ENCODE results near the gene ASAP2. TPM values are rescaled to one million over a fixed set of nuclear protein-coding genes. Genes with fewer than 3 reads are reported as not detected.

The ASAP2 gene
- total RNA-seq, 1 donor from 2014 or later = 23.7 TPM

GRCh38 chr2:9343524-9343923 lies 136.9 kb downstream of the ASAP2 start:
- no peak for DNase-seq (ENCODE audit: low read depth)

DNA sequence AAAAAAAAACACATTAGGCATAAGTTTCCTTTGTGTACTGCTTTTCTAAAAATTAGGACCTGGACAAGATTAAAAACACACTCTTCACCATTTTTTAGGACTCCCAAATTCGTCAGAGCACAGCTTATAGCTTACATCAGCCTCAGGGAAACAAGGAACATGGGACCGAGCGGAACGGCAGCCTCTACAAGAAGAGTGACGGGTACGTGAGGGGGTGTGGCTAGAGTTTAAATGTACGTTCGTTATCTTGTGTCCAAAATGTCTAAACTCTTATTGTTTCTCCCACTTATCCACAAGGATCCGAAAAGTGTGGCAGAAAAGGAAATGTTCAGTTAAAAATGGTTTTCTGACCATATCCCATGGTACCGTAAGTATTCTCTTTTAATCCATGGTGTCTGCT lies 137.8 kb downstream of the ASAP2 start:
- DNase-seq (ENCODE audit: low read depth) = no peak

DNA sequence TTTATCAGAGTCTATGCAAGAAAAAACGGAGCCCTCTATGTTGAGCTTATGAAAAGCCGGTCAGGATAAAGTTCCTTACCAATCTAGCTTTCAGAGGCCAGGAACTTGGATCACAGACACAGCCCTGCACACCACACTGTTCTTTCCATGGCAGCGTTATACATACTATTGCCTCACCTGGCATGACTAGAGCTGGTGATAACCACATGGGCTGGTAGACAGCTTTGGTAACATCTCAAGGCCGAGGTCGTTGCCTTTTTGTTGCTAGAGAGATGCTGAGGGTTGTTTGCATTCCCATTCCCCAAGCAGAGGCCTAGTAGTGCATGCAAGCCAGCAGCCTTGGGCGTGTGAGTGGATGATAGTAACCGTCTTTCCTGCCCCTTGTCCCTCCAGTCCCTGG lies 138.7 kb downstream of the ASAP2 start:
- DNase-seq (ENCODE audit: low read depth) = no peak

- no peak for DNase-seq (ENCODE audit: low read depth)
Observed at GRCh38 chr2:9345997-9346396, 139.4 kb downstream of the ASAP2 start.

DNA sequence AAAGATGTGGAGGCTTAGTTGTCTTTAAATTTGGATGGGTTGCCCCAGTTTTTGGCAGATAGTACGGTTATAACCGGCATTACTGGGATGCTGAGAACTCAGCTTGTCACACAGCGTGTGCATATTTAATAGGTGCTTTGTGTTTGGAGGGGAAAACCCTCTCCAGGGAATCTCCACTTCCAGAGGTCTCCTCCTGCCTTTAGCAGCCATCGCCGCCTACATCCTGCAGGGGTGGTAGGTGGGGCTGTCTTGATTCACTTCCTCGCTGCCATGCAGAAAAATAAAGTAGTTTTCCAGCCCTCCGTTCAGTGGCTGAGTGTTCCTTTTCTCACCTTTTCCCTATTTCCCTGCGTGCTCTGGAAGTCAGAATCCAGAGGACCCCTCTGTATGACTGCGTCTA lies 140.3 kb downstream of the ASAP2 start:
- no peak for DNase-seq (ENCODE audit: low read depth)

- DNase-seq (ENCODE audit: low read depth) = no peak
Observed at GRCh38 chr2:9347411-9347881, 140.8 kb downstream of the ASAP2 start.

DNA sequence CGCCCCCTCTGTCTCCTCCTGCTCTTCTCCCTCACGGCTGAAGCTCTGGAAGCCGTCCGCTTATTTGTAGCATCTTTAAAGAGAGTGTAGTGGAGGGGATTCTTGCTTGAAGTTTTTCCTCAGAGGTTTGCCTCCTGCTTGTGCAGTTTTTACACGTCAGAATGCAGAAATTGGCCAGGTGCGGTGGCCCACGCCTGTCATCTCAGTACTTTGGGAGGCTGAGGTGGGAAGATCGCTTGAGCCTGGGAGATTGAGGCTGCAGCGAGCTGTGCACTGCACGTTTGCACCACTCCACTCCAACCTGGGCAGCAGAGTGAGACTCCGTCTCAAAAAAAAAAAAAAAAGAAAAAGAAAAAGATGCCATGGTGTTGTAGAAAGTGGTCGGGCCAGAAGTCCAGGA lies 147.7 kb downstream of the ASAP2 start:
- no peak for DNase-seq (ENCODE audit: low read depth)

GRCh38 chr2:9355270-9355669 lies 148.7 kb downstream of the ASAP2 start:
- no peak for DNase-seq (ENCODE audit: low read depth)

- no peak for DNase-seq (ENCODE audit: low read depth)
Observed at GRCh38 chr2:9355716-9356115, 149.1 kb downstream of the ASAP2 start.

- DNase-seq (ENCODE audit: low read depth) = no peak
Observed at GRCh38 chr2:9356261-9356660, 149.6 kb downstream of the ASAP2 start.

DNA sequence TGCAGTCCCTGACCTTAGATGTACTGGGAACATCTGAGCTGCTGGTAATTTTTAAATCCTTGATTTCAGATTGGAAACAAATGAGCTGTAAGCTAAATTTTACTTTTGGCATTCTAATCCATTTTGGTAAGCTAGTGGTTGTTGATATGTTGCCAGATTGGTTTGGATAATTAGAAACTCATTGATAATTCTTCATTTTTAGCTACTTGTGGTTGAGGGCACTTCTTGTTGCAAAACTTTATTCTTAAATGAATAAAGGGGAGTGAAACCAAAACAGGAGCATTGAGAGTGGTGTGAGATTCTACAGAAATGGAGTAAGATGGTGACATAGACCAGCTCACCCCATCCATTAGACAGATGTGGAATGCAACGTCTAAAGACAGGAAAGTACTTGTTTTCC lies 152.2 kb downstream of the ASAP2 start:
- no peak for DNase-seq (ENCODE audit: low read depth)

DNA sequence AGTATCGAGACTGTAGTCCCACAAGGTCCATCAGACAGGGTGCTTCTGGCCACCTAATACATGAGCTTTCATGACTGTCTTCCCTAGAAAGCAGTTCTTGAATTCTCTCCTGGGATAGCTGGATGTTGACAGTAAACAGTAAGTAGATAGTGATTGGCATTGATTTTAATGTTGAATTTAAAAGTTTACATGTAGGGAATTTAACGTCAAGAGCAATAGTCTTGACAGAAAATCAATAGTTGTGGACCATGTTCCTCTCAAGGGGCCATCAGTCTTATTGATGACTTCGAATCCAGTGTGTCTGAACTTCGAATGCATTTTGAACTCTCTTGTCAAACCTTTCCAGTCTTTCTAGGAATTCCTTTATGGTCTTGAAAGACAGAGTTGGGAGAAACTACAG lies 152.9 kb downstream of the ASAP2 start:
- DNase-seq (ENCODE audit: low read depth) = no peak

GRCh38 chr2:9360110-9360509 lies 153.5 kb downstream of the ASAP2 start:
- DNase-seq (ENCODE audit: low read depth) = no peak

- DNase-seq (ENCODE audit: low read depth) = no peak
Observed at GRCh38 chr2:9360701-9361100, 154.1 kb downstream of the ASAP2 start.

GRCh38 chr2:9364373-9364772 lies 157.8 kb downstream of the ASAP2 start:
- DNase-seq (ENCODE audit: low read depth) = no peak

GRCh38 chr2:9364791-9365497 lies 158.3 kb downstream of the ASAP2 start:
- peak; percentile 37 for DNase-seq (ENCODE audit: low read depth)

GRCh38 chr2:9365498-9366019 lies 158.9 kb downstream of the ASAP2 start:
- no peak for DNase-seq (ENCODE audit: low read depth)

DNA sequence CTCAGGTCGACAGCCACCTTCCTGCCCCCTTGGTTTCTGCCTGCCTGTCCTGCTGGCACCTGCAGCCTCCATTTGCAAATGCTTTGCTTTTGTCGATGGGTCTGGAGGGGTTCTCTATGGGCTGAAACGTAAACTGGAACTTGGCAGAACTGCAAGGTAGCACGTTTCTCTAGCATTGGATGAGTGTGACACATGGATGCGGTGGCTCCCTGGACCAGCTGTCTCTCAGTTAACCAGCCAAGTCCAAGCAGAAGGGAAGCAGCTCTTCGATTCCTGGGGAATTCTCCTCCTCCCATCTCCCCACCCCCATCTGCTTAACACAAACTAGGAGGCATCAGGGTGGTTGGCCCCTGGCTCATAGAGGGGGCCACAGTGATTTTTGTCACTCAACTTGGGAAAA lies 159.4 kb downstream of the ASAP2 start:
- peak; percentile 33 for DNase-seq (ENCODE audit: low read depth)

GRCh38 chr2:9370746-9371145 lies 164.1 kb downstream of the ASAP2 start:
- peak; percentile 46 for DNase-seq (ENCODE audit: low read depth)

DNA sequence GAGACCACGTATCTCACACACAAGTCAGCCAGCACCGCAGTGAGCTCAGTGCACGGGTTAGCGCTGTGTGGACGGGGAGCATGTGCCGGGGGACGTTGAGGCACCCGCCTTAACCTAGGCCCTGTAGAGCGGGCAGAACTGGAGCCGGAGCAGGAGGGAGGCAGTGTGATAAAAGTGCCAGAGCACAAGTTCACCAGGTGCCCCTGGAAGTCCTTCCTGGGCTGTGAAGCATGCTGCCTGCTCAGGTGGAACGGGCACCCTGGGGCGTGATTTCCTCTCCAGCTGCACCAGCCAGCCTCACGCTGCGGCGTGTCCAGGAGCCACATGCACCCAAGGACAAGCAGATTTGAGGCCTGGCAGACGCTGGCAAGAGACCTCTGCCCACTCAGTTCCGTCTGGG lies 166.4 kb downstream of the ASAP2 start:
- DNase-seq (ENCODE audit: low read depth) = no peak

DNA sequence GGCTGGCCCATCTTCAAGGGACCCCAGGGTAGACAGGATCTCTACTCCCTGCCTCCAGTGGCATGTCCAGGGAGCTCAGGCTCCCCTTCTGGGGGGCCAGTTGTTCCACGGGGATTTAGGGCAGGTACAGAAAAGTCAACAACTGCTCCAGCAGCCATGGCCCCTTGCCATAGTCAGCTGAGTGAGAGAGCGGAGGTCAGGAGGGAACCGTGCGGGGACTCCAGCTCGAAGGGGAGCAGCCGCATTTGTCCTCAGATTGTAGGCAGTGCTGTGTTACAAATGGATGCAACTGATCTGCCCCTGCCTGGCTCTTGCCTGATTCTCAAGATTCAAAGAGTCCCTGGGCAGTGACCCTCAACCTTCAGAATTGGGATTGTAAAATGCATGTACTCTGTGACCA lies 166.9 kb downstream of the ASAP2 start:
- DNase-seq (ENCODE audit: low read depth) = no peak

DNA sequence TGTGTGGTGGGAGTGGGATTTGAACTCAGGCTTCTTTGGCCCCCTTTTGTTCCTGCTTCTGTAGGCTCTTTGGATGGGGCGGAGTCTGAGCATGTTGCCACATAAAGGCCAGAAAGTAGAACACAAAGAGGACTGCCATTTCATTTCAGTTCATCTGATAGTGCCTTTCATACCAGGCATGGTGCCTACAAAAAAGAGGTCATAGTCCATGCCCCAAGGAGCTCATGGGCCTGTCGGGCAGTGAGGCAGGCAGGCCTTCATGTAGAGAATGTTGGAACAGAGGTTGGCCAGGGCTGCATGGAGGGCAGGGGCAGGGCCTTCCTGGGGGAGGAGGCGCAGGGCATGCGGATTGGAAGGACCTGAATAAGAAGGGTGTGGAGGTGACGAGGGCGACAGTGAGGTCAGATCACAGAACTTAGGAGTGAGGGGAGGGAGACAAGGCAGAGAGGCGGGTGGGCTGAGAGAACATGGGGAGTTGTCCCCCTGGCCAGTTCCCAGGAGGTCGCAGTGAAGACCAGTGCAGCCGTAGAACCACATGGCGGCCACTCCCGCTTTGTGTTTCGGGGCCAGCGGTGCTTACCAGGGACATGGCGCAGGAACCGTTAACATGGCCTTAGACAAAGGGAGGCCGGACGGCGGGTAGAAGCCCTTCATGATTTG lies 167.6 kb downstream of the ASAP2 start:
- DNase-seq (ENCODE audit: low read depth) = no peak
